LNCAP (cell line): ENCODE data around the gene ADGRL1.
"Not testable (repeated sequence)": the region's sequence is repeated elsewhere in the genome, so short reads cannot be mapped to it uniquely, and the experiment has no call there.

Experiments used
- CTCF ChIP-seq: fragments of 450-650 bp; IDR thresholded peaks from 2 replicates; pipeline ENCODE4 v1.5.1; 2017; ENCODE audit warnings: mild to moderate bottlenecking

The ADGRL1 gene

DNA sequence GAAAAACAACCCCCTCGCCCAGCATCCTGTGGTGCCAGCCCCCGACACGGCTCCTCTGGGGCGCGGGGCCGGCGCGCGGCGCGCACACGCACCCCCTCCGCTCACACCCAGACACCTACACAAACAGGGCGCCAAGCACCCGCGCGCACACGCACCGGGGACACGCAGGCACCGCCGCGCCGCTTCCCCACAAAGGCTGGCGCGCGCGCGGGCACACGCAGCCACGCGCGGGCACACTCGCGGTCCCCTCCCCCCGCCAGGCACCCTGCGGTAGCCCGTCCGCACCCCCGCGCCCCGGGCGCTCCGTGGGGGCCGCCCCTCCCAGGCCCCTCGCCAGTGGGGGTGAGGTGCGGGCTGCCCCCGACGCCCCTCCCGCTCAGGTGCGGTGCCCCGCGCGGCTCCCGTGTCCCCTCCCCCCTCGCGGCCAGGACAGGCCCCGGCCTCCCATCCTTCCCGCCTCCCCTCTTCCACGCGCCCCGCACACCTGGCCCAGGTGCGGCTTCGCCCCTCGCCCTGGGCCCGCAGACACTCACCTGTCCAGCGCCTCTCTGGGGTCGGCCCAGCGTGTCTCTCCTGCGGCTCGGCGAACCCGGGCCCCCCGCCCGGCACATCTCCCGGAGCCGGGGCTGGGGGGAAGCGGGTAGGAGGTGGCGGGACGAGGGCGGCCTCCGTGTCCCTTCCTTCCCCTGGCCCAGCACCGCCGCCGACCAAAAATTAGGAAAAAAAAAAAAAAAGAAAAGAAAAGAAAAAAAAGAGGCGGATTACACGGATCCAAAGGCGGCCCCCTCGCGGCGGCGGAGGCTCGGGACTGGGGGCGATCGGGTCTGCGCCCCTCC, at the start of gene ADGRL1:
Gene ADGRL1, minus strand, starts transcription at position 718 of the 836 bp plus-strand sequence. CDS start 22,567 bp downstream, outside the sequence.
- not testable (repeated sequence) for TF ChIP-seq CTCF

DNA sequence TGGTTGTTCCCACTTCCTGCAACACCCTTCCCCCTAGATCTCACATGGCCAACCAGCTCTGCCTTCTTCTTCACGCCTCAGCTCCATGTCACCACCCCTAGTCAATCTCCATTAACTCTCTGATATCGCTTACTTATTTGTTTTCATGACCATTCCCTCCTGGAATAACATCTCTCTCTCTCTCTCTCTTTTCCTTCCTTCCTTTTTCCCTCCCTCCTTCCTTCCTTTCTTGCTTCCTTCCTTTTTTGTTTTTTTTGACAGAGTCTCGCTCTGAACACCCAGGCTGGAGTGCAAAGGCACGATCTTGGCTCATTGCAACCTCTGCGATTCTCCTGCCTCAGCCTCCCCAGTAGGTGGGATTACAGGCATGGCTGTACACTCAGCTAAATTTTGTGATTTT, 44.9 kb upstream of the ADGRL1 start:
- no peak for TF ChIP-seq CTCF

GRCh38 chr19:14248578-14249011, 42.6 kb upstream of the ADGRL1 start:
- TF ChIP-seq CTCF: no peak

- TF ChIP-seq CTCF: no peak
Measured at GRCh38 chr19:14237014-14237941, 31.3 kb upstream of the ADGRL1 start.

DNA sequence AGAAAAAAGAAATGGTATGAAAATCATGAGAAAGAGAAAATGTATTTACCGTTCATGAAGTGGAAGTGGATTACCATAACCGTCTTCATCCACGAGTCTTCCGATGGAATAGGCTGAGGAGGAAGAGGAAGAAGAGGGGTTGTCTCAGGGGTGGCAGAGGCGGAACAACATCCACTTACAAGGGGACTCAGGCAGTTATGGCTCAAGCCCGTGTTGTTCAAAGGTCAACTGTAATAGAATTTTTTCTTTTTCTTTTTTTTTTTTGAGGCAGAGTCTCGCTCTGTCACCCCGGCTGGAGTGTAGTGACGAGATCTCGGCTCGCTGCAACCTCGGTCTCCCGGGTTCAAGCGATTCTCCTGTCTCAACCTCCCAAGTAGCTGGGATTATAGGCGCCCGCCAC, 16.9 kb upstream of the ADGRL1 start:
- TF ChIP-seq CTCF: no peak

GRCh38 chr19:14218620-14219330, 12.8 kb upstream of the ADGRL1 start:
- TF ChIP-seq CTCF: no peak

DNA sequence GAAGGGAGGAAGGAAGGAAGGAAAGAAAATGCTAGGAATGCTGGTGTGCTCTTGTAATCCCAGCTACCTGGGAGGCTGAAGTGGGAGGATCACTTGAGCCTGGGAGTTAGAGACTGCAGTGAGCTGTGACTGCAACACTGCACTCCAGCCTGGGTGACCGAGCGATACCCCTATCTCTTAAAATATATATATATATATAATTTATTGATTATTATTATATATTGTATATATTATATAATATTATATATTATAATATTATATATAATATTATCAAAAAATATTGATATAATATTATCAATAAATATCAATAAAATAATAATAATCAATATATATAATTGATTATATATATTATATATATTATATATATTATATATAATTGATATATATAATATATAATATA, 8.6 kb upstream of the ADGRL1 start:
- TF ChIP-seq CTCF: no peak
